IMR-90 (cell line): Measurements from ENCODE around the gene ERP29. TPM values are rescaled to one million over a fixed set of nuclear protein-coding genes. Genes with fewer than 3 reads are reported as not detected.

Source experiments
- ATAC-seq: fragments of 200-7000 bp; cut with Tn5 transposase; 2 replicates; pipeline ENCODE4 v1.9.1; 2020; ENCODE audit warnings: low read depth, mild to moderate bottlenecking, moderate library complexity
- BruUV-seq: library from RNA; stranded (reverse); fragments of 400-500 nt; replicated peaks from 2 replicates; lab custom pipeline; 2021; lab: Mats Ljungman, UMichigan
- CTCF ChIA-PET: fragments of 300-600 bp; formaldehyde crosslinking; extraction: SDS; loops from one replicate; lab custom pipeline; 2021; ENCODE audit warnings: antibody characterized with exemption; lab: Yijun Ruan, JAX
- POLR2A ChIA-PET: fragments of 300-600 bp; sonication (Branson Sonifier 250); formaldehyde crosslinking; loops from one replicate; lab custom pipeline; 2022; ENCODE audit warnings: antibody characterized with exemption; ENCODE audit not compliant: unreplicated experiment; lab: Charles Lee
- DNase-seq: peaks from one replicate; pipeline ENCODE4 v3.0.0; 2013
- H2AFZ ChIP-seq: replicated peaks from 2 replicates; pipeline ENCODE3; 2013; ENCODE audit warnings: low read length, mild to moderate bottlenecking; ENCODE audit not compliant: poor library complexity
- H2AK5ac ChIP-seq: 2 replicates; pipeline ENCODE4 v1.6.1; 2013; ENCODE audit warnings: low read depth, low read length, inconsistent platforms
- H2AK9ac ChIP-seq: replicated peaks from 2 replicates; pipeline ENCODE3; 2013; ENCODE audit warnings: mild to moderate bottlenecking, low read depth, low read length, moderate library complexity; ENCODE audit not compliant: poor library complexity
- H2BK120ac ChIP-seq: 2 replicates; pipeline ENCODE4 v1.6.1; 2013; ENCODE audit warnings: low read depth, low read length, inconsistent platforms
- H2BK15ac ChIP-seq: 3 replicates; pipeline ENCODE4 v1.6.1; 2013; ENCODE audit warnings: low read depth, low read length, inconsistent platforms
- H2BK20ac ChIP-seq: 2 replicates; pipeline ENCODE4 v1.6.1; 2013; ENCODE audit warnings: low read depth, mild to moderate bottlenecking, inconsistent platforms, low read length, moderate library complexity
- H2BK5ac ChIP-seq: 2 replicates; pipeline ENCODE4 v1.6.1; 2013; ENCODE audit warnings: mild to moderate bottlenecking, low read depth, low read length, inconsistent platforms; ENCODE audit not compliant: poor library complexity, severe bottlenecking
- H3K14ac ChIP-seq: replicated peaks from 2 replicates; pipeline ENCODE4 v1.6.1; 2013; ENCODE audit warnings: low read depth, low read length, inconsistent platforms
- H3K18ac ChIP-seq: 2 replicates; pipeline ENCODE4 v1.6.1; 2013; ENCODE audit warnings: low read depth, low read length, control low read depth
- H3K23ac ChIP-seq: 2 replicates; pipeline ENCODE4 v1.6.1; 2013; ENCODE audit warnings: low read depth, low read length, inconsistent platforms
- H3K27ac ChIP-seq: 2 replicates; pipeline ENCODE4 v1.5.1; 2013; ENCODE audit warnings: mild to moderate bottlenecking, control low read depth, low read length; ENCODE audit not compliant: insufficient read depth
- H3K27me3 ChIP-seq: 2 replicates; pipeline ENCODE4 v1.6.1; 2013; ENCODE audit warnings: low read length; ENCODE audit not compliant: control insufficient read depth, insufficient read depth
- H3K36me3 ChIP-seq: 2 replicates; pipeline ENCODE4 v1.6.1; 2013; ENCODE audit warnings: low read length, mixed read lengths; ENCODE audit not compliant: control insufficient read depth, insufficient read depth
- H3K4ac ChIP-seq: 2 replicates; pipeline ENCODE4 v1.6.1; 2013; ENCODE audit warnings: low read depth, low read length, inconsistent platforms
- H3K4me1 ChIP-seq: 2 replicates; pipeline ENCODE4 v1.6.1; 2013; ENCODE audit warnings: low read length, mixed read lengths; ENCODE audit not compliant: control insufficient read depth, insufficient read depth
- H3K4me2 ChIP-seq: 2 replicates; pipeline ENCODE4 v1.6.1; 2013; ENCODE audit warnings: low read depth, mild to moderate bottlenecking, control low read depth, low read length, moderate library complexity
- H3K4me3 ChIP-seq: 2 replicates; pipeline ENCODE4 v1.5.1; 2013; ENCODE audit warnings: low read depth, mild to moderate bottlenecking, control low read depth, low read length, moderate library complexity; ENCODE audit not compliant: insufficient read depth
- H3K56ac ChIP-seq: 2 replicates; pipeline ENCODE4 v1.6.1; 2013; ENCODE audit warnings: low read length, inconsistent platforms; ENCODE audit not compliant: insufficient read depth; ENCODE audit errors: extremely low read depth
- H3K79me1 ChIP-seq, 2 experiments: 2 replicates each; pipeline ENCODE4 v1.6.1; 2013; ENCODE audit warnings: low read length in 2 of 2, inconsistent platforms in 1 of 2, low read depth in 1 of 2
- H3K9ac ChIP-seq: 2 replicates; pipeline ENCODE4 v1.6.1; 2013; ENCODE audit warnings: low read depth, low read length, control low read depth
- H3K9me1 ChIP-seq: 2 replicates; pipeline ENCODE4 v1.6.1; 2013; ENCODE audit warnings: low read length, inconsistent platforms; ENCODE audit not compliant: insufficient read depth
- H3K9me3 ChIP-seq: 2 replicates; pipeline ENCODE4 v1.6.1; 2013; ENCODE audit warnings: low read length; ENCODE audit not compliant: control insufficient read depth, insufficient read depth
- H4K20me1 ChIP-seq: 2 replicates; pipeline ENCODE4 v1.6.1; 2013; ENCODE audit warnings: low read length, inconsistent platforms; ENCODE audit not compliant: insufficient read depth
- H4K5ac ChIP-seq: 2 replicates; pipeline ENCODE4 v1.6.1; 2013; ENCODE audit warnings: mild to moderate bottlenecking, low read depth, low read length, control low read depth
- H4K8ac ChIP-seq, 2 experiments: 2 replicates each; pipeline ENCODE4 v1.6.1; 2013; ENCODE audit warnings: low read depth in 2 of 2, low read length in 2 of 2, control low read depth in 1 of 2, inconsistent platforms in 1 of 2
- H4K91ac ChIP-seq: 2 replicates; pipeline ENCODE4 v1.6.1; 2013; ENCODE audit warnings: low read depth, low read length, inconsistent platforms; ENCODE audit not compliant: insufficient read depth
- CHD1 ChIP-seq: IDR thresholded peaks from 2 replicates; pipeline ENCODE4 v1.6.1; 2012; ENCODE audit warnings: low read depth, low read length, improper control_type of control experiment
- RAD21 ChIP-seq: IDR thresholded peaks from 2 replicates; pipeline ENCODE4 v1.6.1; 2012; ENCODE audit warnings: low read length, improper control_type of control experiment
- WGBS, 2 experiments: methylation state at CpG; one replicate each; pipeline versions ENCODE4 v1.1.5 to v1.1.7; 2013; ENCODE audit warnings: missing lambda C conversion rate in 2 of 2; ENCODE audit not compliant: insufficient read length in 1 of 2; ENCODE audit errors: extremely low coverage in 2 of 2; 5-methylcytosine and 5-hydroxymethylcytosine counted together
- dilution Hi-C: fragments of 300-500 bp; cut with HindIII; formaldehyde crosslinking; loops from one replicate; pipeline ENCODE4 v1.14.3; 2018; ENCODE audit warnings: low sequenced_read_pairs; ENCODE audit not compliant: unreplicated experiment
- in situ Hi-C: fragments of 300-500 bp; cut with MboI; formaldehyde crosslinking; loops from 3 replicates; pipeline ENCODE4 v1.14.3; 2019; ENCODE audit warnings: low sequenced_read_pairs, inconsistent platforms, mixed read lengths
- intact Hi-C: fragments of 100-400 bp; cut with micrococcal nuclease; formaldehyde crosslinking; loops from 2 replicates; pipeline ENCODE4 v1.10.0; 2022
- polyA plus RNA-seq, 3 experiments: library from polyadenylated mRNA; depleted of rRNA; stranded (reverse); fragments of >200 nt; gene quantifications; 2 replicates each; pipeline ENCODE4 v1.2.3, GENCODE V29; 2012; ENCODE audit warnings: low replicate concordance in 1 of 3
- total RNA-seq: library from RNA; depleted of rRNA; stranded (reverse); fragments of >200 nt; gene quantifications from 2 replicates; pipeline ENCODE4 v1.2.3, GENCODE V29; 2012

The ERP29 gene
- total and polyA plus RNA-seq, 2 of the 4 experiments (the other 2 are of a cell fraction) = 30.3 to 98.8 TPM

DNA sequence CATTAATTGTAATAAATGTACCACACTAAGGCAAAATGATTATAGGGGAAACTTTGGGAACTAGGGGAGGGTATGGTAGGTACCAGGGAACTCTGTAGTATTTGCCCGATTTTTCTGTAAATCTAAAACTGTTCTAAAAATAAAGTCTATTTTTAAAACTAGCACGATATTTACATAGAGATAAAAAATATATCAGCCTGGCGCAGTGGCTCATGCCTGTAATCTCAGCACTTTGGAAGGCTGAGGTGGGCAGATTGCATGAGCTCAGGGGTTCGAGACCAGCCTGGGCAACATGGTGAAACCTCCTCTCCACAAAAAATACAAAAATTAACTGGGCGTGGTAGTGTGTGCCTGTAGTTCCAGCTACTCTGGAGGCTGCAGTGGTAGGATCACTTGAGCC is 32.6 kb upstream of the ERP29 start:
- TF ChIP-seq RAD21 (no peak), CHD1 (no peak)
- WGBS, 2 experiments = no CpG with 5 or more reads among the region's 5 CpGs
- Histone ChIP-seq H3K27me3 (no peaks in the 10 kb centered on the region), H2AK9ac (no peak overlapping the region), H4K8ac (no peak overlapping the region), H3K14ac (no peak overlapping the region), H3K56ac (no peak overlapping the region), H3K9me3 (no peaks in the 10 kb centered on the region), H4K20me1 (no peaks in the 10 kb centered on the region), H3K4me2 (no peak overlapping the region), H3K9me1 (no peaks in the 10 kb centered on the region), H2BK120ac (no peak overlapping the region), H3K18ac (no peak overlapping the region), H3K23ac (no peak overlapping the region), H4K5ac (no peak overlapping the region), H2BK20ac (no peak overlapping the region), H4K91ac (no peak overlapping the region), H3K27ac (no peak overlapping the region), H2AFZ (no peak overlapping the region), H3K79me1 (no peaks in the 10 kb centered on the region), H2AK5ac (no peak overlapping the region), H3K9ac (no peak overlapping the region), H3K4me1 (peaks cover 2% of the 10 kb centered on the region; the same call in 1 of the 2 replicates), H3K36me3 (no peaks in the 10 kb centered on the region), H3K4me3 (no peak overlapping the region), H2BK15ac (no peak overlapping the region), H2BK5ac (no peak overlapping the region), H3K4ac (no peak overlapping the region)
- no peak for DNase-seq
- dilution Hi-C loops (no loop called here), in situ Hi-C loops (no loop called here), intact Hi-C loops (no loop called here)
- no peak for ATAC-seq
- ChIA-PET POLR2A (no interaction called here), CTCF (interaction anchor here (0.7 kb wide), 1 partner anchor 32 kb away, joined by 3 read pairs; the partner anchor contains the start of gene TMEM116)
- BruUV-seq = no TSS peak
